HG03060 (cell line): ENCODE data around the gene ATXN7L1.
"Not testable (repeated sequence)": the region's sequence is repeated elsewhere in the genome, so short reads cannot be mapped to it uniquely, and the experiment has no call there.

ENCODE experiments used
- ATAC-seq: cut with Tn5 transposase; IDR thresholded peaks from one replicate; pipeline ENCODE4 v1.9.1; 2021; ENCODE audit warnings: low read depth, moderate number of reproducible peaks; ENCODE audit not compliant: unreplicated experiment

ATXN7L1 gene

GRCh38 chr7:105805447-105806019 lies 70.9 kb downstream of the ATXN7L1 start:
- no peak for ATAC-seq

GRCh38 chr7:105803429-105803736 lies 73.0 kb downstream of the ATXN7L1 start:
- no peak for ATAC-seq

GRCh38 chr7:105802604-105803428 lies 73.6 kb downstream of the ATXN7L1 start:
- ATAC-seq, result no peak

GRCh38 chr7:105800849-105801534 lies 75.4 kb downstream of the ATXN7L1 start:
- no peak for ATAC-seq

GRCh38 chr7:105800442-105800841 lies 76.0 kb downstream of the ATXN7L1 start:
- no peak for ATAC-seq

GRCh38 chr7:105799677-105800076 lies 76.7 kb downstream of the ATXN7L1 start:
- no peak for ATAC-seq

GRCh38 chr7:105799006-105799405 lies 77.4 kb downstream of the ATXN7L1 start:
- no peak for ATAC-seq

- ATAC-seq, result no peak
Observed at GRCh38 chr7:105797652-105798051, 78.7 kb downstream of the ATXN7L1 start.

- no peak for ATAC-seq
Observed at GRCh38 chr7:105796365-105796764, 80.0 kb downstream of the ATXN7L1 start.

- no peak for ATAC-seq
Observed at GRCh38 chr7:105794741-105795729, 81.4 kb downstream of the ATXN7L1 start.

GRCh38 chr7:105792488-105793370 lies 83.7 kb downstream of the ATXN7L1 start:
- ATAC-seq, result no peak

GRCh38 chr7:105791926-105792325 lies 84.5 kb downstream of the ATXN7L1 start:
- no peak for ATAC-seq

GRCh38 chr7:105790996-105791395 lies 85.4 kb downstream of the ATXN7L1 start:
- no peak for ATAC-seq

GRCh38 chr7:105790452-105790851 lies 85.9 kb downstream of the ATXN7L1 start:
- ATAC-seq, result not testable (repeated sequence)

- no peak for ATAC-seq
Observed at GRCh38 chr7:105788816-105789349, 87.5 kb downstream of the ATXN7L1 start.

- no peak for ATAC-seq
Observed at GRCh38 chr7:105788356-105788755, 88.0 kb downstream of the ATXN7L1 start.

GRCh38 chr7:105787793-105788192 lies 88.6 kb downstream of the ATXN7L1 start:
- no peak for ATAC-seq

- ATAC-seq, result no peak
Observed at GRCh38 chr7:105786520-105787470, 89.6 kb downstream of the ATXN7L1 start.
